GM12891 (cell line): ENCODE results near the gene PCDHGA5.

ENCODE experiments used
- POLR2A ChIP-seq: IDR thresholded peaks from 2 replicates; pipeline ENCODE4 v1.6.1; 2011; ENCODE audit warnings: low read depth, low read length, control low read depth
- POLR2AphosphoS5 ChIP-seq: IDR thresholded peaks from 2 replicates; pipeline ENCODE4 v1.6.1; 2011; ENCODE audit warnings: low read depth, low read length, control low read depth
- TAF1 ChIP-seq: IDR thresholded peaks from 2 replicates; pipeline ENCODE4 v1.6.1; 2011; ENCODE audit warnings: low read depth, low read length, control low read depth

DNA sequence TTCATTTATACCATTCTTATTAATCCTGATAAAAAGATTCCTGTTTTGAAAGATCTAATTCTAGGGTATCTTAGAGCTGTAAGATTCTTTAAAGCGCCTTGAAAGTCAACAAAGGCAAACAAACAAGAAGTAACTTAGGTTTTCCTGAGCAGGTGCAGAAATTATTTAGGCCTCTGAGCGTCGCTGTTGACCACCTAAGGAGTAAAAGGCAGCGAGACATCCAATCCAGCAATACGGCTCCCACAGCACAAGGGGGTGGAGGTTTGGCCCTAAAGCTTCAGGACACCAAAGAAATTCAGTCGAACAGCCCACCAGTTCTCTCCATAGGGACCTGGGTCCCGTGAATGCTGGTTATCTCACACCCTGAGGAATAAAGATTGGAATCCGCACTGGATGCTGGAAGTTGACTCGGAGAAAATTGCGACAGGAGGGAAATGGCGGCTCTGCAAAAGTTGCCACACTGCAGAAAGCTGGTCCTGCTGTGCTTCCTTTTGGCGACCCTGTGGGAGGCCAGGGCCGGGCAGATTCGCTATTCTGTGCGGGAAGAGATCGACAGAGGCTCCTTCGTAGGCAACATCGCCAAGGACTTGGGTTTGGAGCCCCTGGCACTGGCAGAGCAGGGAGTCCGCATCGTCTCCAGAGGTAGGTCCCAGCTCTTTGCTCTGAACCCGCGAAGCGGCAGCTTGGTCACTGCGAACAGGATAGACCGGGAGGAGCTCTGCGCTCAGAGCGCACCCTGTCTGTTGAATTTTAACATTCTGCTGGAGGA is 25.2 kb upstream of the PCDHGA5 start, which contains the start of gene PCDHGA2:
- TF ChIP-seq POLR2A (no peak), POLR2AphosphoS5 (no peak), TAF1 (no peak)
